HG03045 (cell line): Measurements from ENCODE around the gene TAAR6.
"Not testable (repeated sequence)": the region's sequence is repeated elsewhere in the genome, so short reads cannot be mapped to it uniquely, and the experiment has no call there.

Experiments
- ATAC-seq: cut with Tn5 transposase; IDR thresholded peaks from one replicate; pipeline ENCODE4 v1.9.1; 2021; ENCODE audit warnings: mild to moderate bottlenecking, moderate library complexity; ENCODE audit not compliant: unreplicated experiment

The TAAR6 gene

GRCh38 chr6:132589454-132589853 lies 19.3 kb downstream of the TAAR6 start, which contains the start of gene TAAR5:
TSS of gene TAAR5 (minus strand) at chr6:132589741. CDS start at chr6:132589686, 55 bp downstream.
- no peak for ATAC-seq

GRCh38 chr6:132590362-132590761 lies 20.2 kb downstream of the TAAR6 start:
- no peak for ATAC-seq

GRCh38 chr6:132592855-132593254 lies 22.7 kb downstream of the TAAR6 start:
- ATAC-seq: no peak

GRCh38 chr6:132596201-132596600 lies 26.1 kb downstream of the TAAR6 start:
- ATAC-seq: no peak

GRCh38 chr6:132598473-132598872 lies 28.4 kb downstream of the TAAR6 start:
- no peak for ATAC-seq

- not testable (repeated sequence) for ATAC-seq
These were observed 30.8 kb downstream of the TAAR6 start for GRCh38 chr6:132600900-132601299.

- ATAC-seq: no peak
These were observed 34.6 kb downstream of the TAAR6 start for GRCh38 chr6:132604635-132605152.

- no peak for ATAC-seq
These were observed 37.6 kb downstream of the TAAR6 start for GRCh38 chr6:132607544-132608233.

- no peak for ATAC-seq
These were observed 41.5 kb downstream of the TAAR6 start for GRCh38 chr6:132611616-132612015.

- no peak for ATAC-seq
These were observed 42.5 kb downstream of the TAAR6 start for GRCh38 chr6:132612449-132613108.

- ATAC-seq: peak; percentile 72
These were observed 44.4 kb downstream of the TAAR6 start for GRCh38 chr6:132614554-132614953.

- ATAC-seq: no peak
These were observed 46.6 kb downstream of the TAAR6 start for GRCh38 chr6:132616677-132617076.
